ENCODE results near the gene C18orf54. TPM values are rescaled to one million over a fixed set of nuclear protein-coding genes. Genes with fewer than 3 reads are reported as not detected.

Gene C18orf54
- total and polyA plus RNA-seq, 2 donors (not counting 1 experiment from before 2014, with no cell fraction given), result 2.8 to 5.6 TPM

DNA sequence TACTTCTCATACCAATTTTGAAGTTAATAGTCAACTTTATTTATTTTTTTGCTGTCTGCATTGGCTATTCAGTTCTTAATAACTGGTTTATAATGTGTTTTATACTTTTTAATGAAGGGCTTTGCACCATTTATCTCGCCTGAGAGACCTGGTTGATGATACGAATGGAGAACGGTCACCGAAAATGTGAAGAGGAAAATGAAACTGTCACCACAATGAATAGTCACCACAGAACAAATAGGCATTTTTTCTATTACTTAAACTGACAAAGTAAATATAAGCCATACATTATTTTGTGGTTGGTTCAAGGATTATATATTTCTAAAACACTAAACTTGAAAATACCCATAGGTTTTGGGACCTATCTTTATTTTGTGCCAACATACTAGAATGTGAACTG is 20.4 kb downstream of the C18orf54 start:
- DNase-seq (ENCODE audit: low read depth in 2 of 2), result no peak
- no peak overlapping the region for H3K9ac ChIP-seq (ENCODE audit: insufficient read depth, low read length)
- no peak overlapping the region for H3K4me3 ChIP-seq (replicated peaks in 1 of 4; ENCODE audit: control extremely low read depth in 1 of 4, insufficient read depth in 1 of 4, low read depth in 3 of 4, low read length in 4 of 4)
- H4K20me1 ChIP-seq (ENCODE audit: control insufficient read depth, extremely low read depth, insufficient read depth, low read length), result no peaks in the 10 kb centered on the region
- no peaks in the 10 kb centered on the region for H3K4me1 ChIP-seq (ENCODE audit: control insufficient read depth, extremely low read depth, insufficient read depth, low read length)
- H3K4me2 ChIP-seq (ENCODE audit: extremely low read depth, insufficient read depth, low read length), result no peak overlapping the region
- H3K9me3 ChIP-seq (ENCODE audit: control insufficient read depth, insufficient read depth, low read depth, low read length), result no peaks in the 10 kb centered on the region
- no peaks in the 10 kb centered on the region for H3K36me3 ChIP-seq (ENCODE audit: control insufficient read depth, insufficient read depth, low read length)
- H2AFZ ChIP-seq (ENCODE audit: low read length), result no peak overlapping the region
- TF ChIP-seq EZH2 (IDR thresholded peaks at IDR 0.05; ENCODE audit: low read length, missing control alignments) (no peak), CTCF (conservative IDR thresholded peaks at IDR 0.05 in 1 of 2, IDR thresholded peaks at IDR 0.05 in 1 of 2; ENCODE audit: low read depth in 1 of 2, low read length in 2 of 2) (no peak)
- no peak overlapping the region for H3K27ac ChIP-seq (ENCODE audit: insufficient read depth, low read length)
- no peaks in the 10 kb centered on the region for H3K79me2 ChIP-seq (ENCODE audit: control insufficient read depth, insufficient read depth, low read length)
- no peaks in the 10 kb centered on the region for H3K27me3 ChIP-seq (ENCODE audit: control insufficient read depth, insufficient read depth, low read length)

GRCh38 chr18:54381640-54382039 is 23.9 kb downstream of the C18orf54 start:
- no peaks in the 10 kb centered on the region for H3K79me2 ChIP-seq (ENCODE audit: control insufficient read depth, insufficient read depth, low read length)
- no peak overlapping the region for H3K4me3 ChIP-seq (replicated peaks in 1 of 4; ENCODE audit: control extremely low read depth in 1 of 4, insufficient read depth in 1 of 4, low read depth in 3 of 4, low read length in 4 of 4)
- no peaks in the 10 kb centered on the region for H3K4me1 ChIP-seq (ENCODE audit: control insufficient read depth, extremely low read depth, insufficient read depth, low read length)
- H3K36me3 ChIP-seq (ENCODE audit: control insufficient read depth, insufficient read depth, low read length), result no peaks in the 10 kb centered on the region
- H4K20me1 ChIP-seq (ENCODE audit: control insufficient read depth, extremely low read depth, insufficient read depth, low read length), result no peaks in the 10 kb centered on the region
- no peaks in the 10 kb centered on the region for H3K9me3 ChIP-seq (ENCODE audit: control insufficient read depth, insufficient read depth, low read depth, low read length)
- H2AFZ ChIP-seq (ENCODE audit: low read length), result no peak overlapping the region
- H3K27me3 ChIP-seq (ENCODE audit: control insufficient read depth, insufficient read depth, low read length), result no peaks in the 10 kb centered on the region
- H3K4me2 ChIP-seq (ENCODE audit: extremely low read depth, insufficient read depth, low read length), result no peak overlapping the region
- DNase-seq (ENCODE audit: low read depth in 2 of 2), result no peak
- no peak overlapping the region for H3K27ac ChIP-seq (ENCODE audit: insufficient read depth, low read length)
- no peak for TF ChIP-seq EZH2 (IDR thresholded peaks at IDR 0.05; ENCODE audit: low read length, missing control alignments)
- TF ChIP-seq CTCF (conservative IDR thresholded peaks at IDR 0.05 in 1 of 2, IDR thresholded peaks at IDR 0.05 in 1 of 2; ENCODE audit: low read depth in 1 of 2, low read length in 2 of 2), result no peak
- H3K9ac ChIP-seq (ENCODE audit: insufficient read depth, low read length), result no peak overlapping the region

DNA sequence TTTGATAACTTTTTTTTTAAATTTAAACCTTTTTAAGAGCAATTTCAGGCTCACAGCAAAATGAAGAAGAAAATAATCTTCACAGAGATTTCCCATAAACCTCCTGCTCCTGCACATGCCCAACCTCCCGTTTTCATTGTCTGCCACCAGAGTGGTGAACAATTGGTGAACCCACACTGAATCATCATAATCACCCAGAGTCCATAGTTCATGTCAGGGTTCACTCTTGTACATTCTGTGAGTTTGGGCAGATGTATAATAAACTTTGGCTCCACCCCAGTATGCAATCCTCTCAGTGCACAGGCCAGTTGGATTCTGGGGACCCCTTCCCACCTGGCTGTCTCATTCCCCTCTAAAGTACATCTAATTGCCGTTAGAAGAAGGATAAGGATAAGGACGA is 24.4 kb downstream of the C18orf54 start:
- Histone ChIP-seq H3K4me3 (replicated peaks in 1 of 4; ENCODE audit: control extremely low read depth in 1 of 4, insufficient read depth in 1 of 4, low read depth in 3 of 4, low read length in 4 of 4) (no peak overlapping the region), H3K27ac (ENCODE audit: insufficient read depth, low read length) (no peak overlapping the region), H3K27me3 (ENCODE audit: control insufficient read depth, insufficient read depth, low read length) (no peaks in the 10 kb centered on the region), H4K20me1 (ENCODE audit: control insufficient read depth, extremely low read depth, insufficient read depth, low read length) (no peaks in the 10 kb centered on the region), H3K4me1 (ENCODE audit: control insufficient read depth, extremely low read depth, insufficient read depth, low read length) (no peaks in the 10 kb centered on the region), H2AFZ (ENCODE audit: low read length) (no peak overlapping the region), H3K4me2 (ENCODE audit: extremely low read depth, insufficient read depth, low read length) (no peak overlapping the region), H3K9me3 (ENCODE audit: control insufficient read depth, insufficient read depth, low read depth, low read length) (no peaks in the 10 kb centered on the region), H3K9ac (ENCODE audit: insufficient read depth, low read length) (no peak overlapping the region), H3K36me3 (ENCODE audit: control insufficient read depth, insufficient read depth, low read length) (no peaks in the 10 kb centered on the region), H3K79me2 (ENCODE audit: control insufficient read depth, insufficient read depth, low read length) (no peaks in the 10 kb centered on the region)
- TF ChIP-seq EZH2 (IDR thresholded peaks at IDR 0.05; ENCODE audit: low read length, missing control alignments) (no peak), CTCF (conservative IDR thresholded peaks at IDR 0.05 in 1 of 2, IDR thresholded peaks at IDR 0.05 in 1 of 2; ENCODE audit: low read depth in 1 of 2, low read length in 2 of 2) (no peak)
- no peak for DNase-seq (ENCODE audit: low read depth in 2 of 2)
